Endometrial microvascular endothelial cells (primary cell): ENCODE data around the gene HAO1. TPM values are rescaled to one million over a fixed set of nuclear protein-coding genes. Genes with fewer than 3 reads are reported as not detected.

Source experiments
- total RNA-seq: library from RNA; depleted of rRNA; stranded (reverse); fragments of >200 nt; gene quantifications from one replicate; pipeline ENCODE4 v1.2.3, GENCODE V29; 2015; ENCODE audit errors: inconsistent ontology term

HAO1 gene
- total RNA-seq, 1 donor from 2014 or later = not detected

Other genes starting within 250 kb of the HAO1 start
- 32.8 TPM for gene TMX4, start 79.3 kb upstream of the HAO1 start, total RNA-seq
- 16.1 TPM for gene PLCB1, start 191.8 kb upstream of the HAO1 start, total RNA-seq